OCI-LY3 (cell line): ENCODE results near the gene PLA2G4E.

Experiments
- H2AFZ ChIP-seq: fragments of 200-600, 300-600 bp; shearing (Covaris generic); 2 replicates; pipeline ENCODE4 v1.6.0; 2014; ENCODE audit warnings: antibody characterized with exemption, low read depth, low read length
- H3K27ac ChIP-seq: fragments of 200-600, 300-600 bp; sonication (generic); 2 replicates; pipeline ENCODE4 v1.5.1; 2014; ENCODE audit warnings: mild to moderate bottlenecking, low read length, moderate library complexity, mixed read lengths
- H3K27me3 ChIP-seq: fragments of 200-600, 300-600 bp; sonication (generic); 2 replicates; pipeline ENCODE4 v1.6.1; 2014; ENCODE audit warnings: low read depth, low read length, mixed read lengths
- H3K36me3 ChIP-seq: fragments of 200-600, 300-600 bp; sonication (generic); replicated peaks from 2 replicates; pipeline ENCODE3; 2014; ENCODE audit warnings: low read depth, low read length, mixed read lengths
- H3K4me1 ChIP-seq: fragments of 300-600, 200-600 bp; sonication (generic); 2 replicates; pipeline ENCODE4 v1.6.1; 2014; ENCODE audit warnings: low read length, mixed read lengths
- H3K4me2 ChIP-seq: fragments of 200-600, 300-600 bp; sonication (generic); 2 replicates; pipeline ENCODE4 v1.6.1; 2014; ENCODE audit warnings: low read length, mixed read lengths
- H3K4me3 ChIP-seq: fragments of 300-600, 200-600 bp; sonication (generic); 2 replicates; pipeline ENCODE4 v1.5.1; 2014; ENCODE audit warnings: antibody characterized with exemption, mild to moderate bottlenecking, low read length, moderate library complexity
- H3K79me2 ChIP-seq: fragments of 300-600, 200-600 bp; shearing (Covaris generic); 2 replicates; pipeline ENCODE4 v1.6.1; 2014; ENCODE audit warnings: mild to moderate bottlenecking, low read length, mixed read lengths
- H3K9ac ChIP-seq: fragments of 300-600, 200-600 bp; shearing (Covaris generic); 2 replicates; pipeline ENCODE4 v1.6.0; 2014; ENCODE audit warnings: mild to moderate bottlenecking, low read length, moderate library complexity
- H3K9me3 ChIP-seq: fragments of 200-600, 300-600 bp; shearing (Covaris generic); 2 replicates; pipeline ENCODE4 v1.6.1; 2014; ENCODE audit warnings: low read length, mixed read lengths; ENCODE audit not compliant: insufficient read depth
- H4K20me1 ChIP-seq: fragments of 200-600, 300-600 bp; sonication (generic); 2 replicates; pipeline ENCODE4 v1.6.1; 2016; ENCODE audit warnings: low read length, mixed read lengths; ENCODE audit not compliant: insufficient read depth
- CTCF ChIP-seq: fragments of 200-600, 300-600 bp; sonication (generic); IDR thresholded peaks from 2 replicates; pipeline ENCODE4 v1.5.1; 2014; ENCODE audit warnings: antibody characterized with exemption, low read length, low read depth
- EZH2phosphoT487 ChIP-seq: fragments of 200-600 bp; shearing (Covaris generic); IDR thresholded peaks from 2 replicates; pipeline ENCODE4 v1.6.1; 2018; ENCODE audit warnings: antibody characterized with exemption, mixed run types, low read depth

The PLA2G4E gene

GRCh38 chr15:41940441-41940857 is 80.4 kb downstream of the PLA2G4E start:
- Histone ChIP-seq H3K4me1 (peaks cover 4% of the 10 kb centered on the region; the same call in 1 of the 2 replicates), H3K27ac (no peak overlapping the region), H2AFZ (no peak overlapping the region), H3K9me3 (no peaks in the 10 kb centered on the region), H3K36me3 (peaks cover 10% of the 10 kb centered on the region), H3K9ac (no peak overlapping the region), H3K27me3 (no peaks in the 10 kb centered on the region), H3K4me2 (no peak overlapping the region), H3K79me2 (no peaks in the 10 kb centered on the region), H3K4me3 (no peak overlapping the region), H4K20me1 (peaks cover 20% of the 10 kb centered on the region)
- no peak for TF ChIP-seq CTCF
- no peak for TF ChIP-seq EZH2phosphoT487

GRCh38 chr15:41939986-41940385 is 80.9 kb downstream of the PLA2G4E start:
- Histone ChIP-seq H4K20me1 (peaks cover 15% of the 10 kb centered on the region), H3K36me3 (peaks cover 10% of the 10 kb centered on the region)

GRCh38 chr15:41937568-41937923 is 83.3 kb downstream of the PLA2G4E start:
- no peak overlapping the region for H3K4me3 ChIP-seq
- no peak overlapping the region for H2AFZ ChIP-seq
- peaks cover 13% of the 10 kb centered on the region; the same call in 1 of the 2 replicates for H3K4me1 ChIP-seq
- peaks cover 10% of the 10 kb centered on the region for H4K20me1 ChIP-seq
- no peaks in the 10 kb centered on the region for H3K9me3 ChIP-seq
- peaks cover 10% of the 10 kb centered on the region for H3K36me3 ChIP-seq
- no peak overlapping the region for H3K9ac ChIP-seq
- H3K79me2 ChIP-seq: no peaks in the 10 kb centered on the region
- TF ChIP-seq EZH2phosphoT487 (no peak), CTCF (no peak)
- H3K27me3 ChIP-seq: no peaks in the 10 kb centered on the region
- H3K27ac ChIP-seq: no peak overlapping the region
- no peak overlapping the region for H3K4me2 ChIP-seq

More at GRCh38 chr15:41939986-41940385, 80.9 kb downstream of the PLA2G4E start:
- H3K4me2 ChIP-seq: no peak overlapping the region
- H3K4me3 ChIP-seq: no peak overlapping the region
- H3K9ac ChIP-seq: no peak overlapping the region
- no peaks in the 10 kb centered on the region for H3K27me3 ChIP-seq
- H3K4me1 ChIP-seq: peaks cover 9% of the 10 kb centered on the region; the same call in 1 of the 2 replicates
- H3K27ac ChIP-seq: no peak overlapping the region
- no peak for TF ChIP-seq CTCF
- no peak for TF ChIP-seq EZH2phosphoT487
- H3K9me3 ChIP-seq: no peaks in the 10 kb centered on the region
- no peak overlapping the region for H2AFZ ChIP-seq
- H3K79me2 ChIP-seq: no peaks in the 10 kb centered on the region

- Histone ChIP-seq H3K9ac (no peak overlapping the region), H2AFZ (no peak overlapping the region)
Measured at GRCh38 chr15:41936649-41937567, 83.9 kb downstream of the PLA2G4E start.

More at GRCh38 chr15:41936649-41937567, 83.9 kb downstream of the PLA2G4E start:
- H3K4me2 ChIP-seq: no peak overlapping the region
- no peak overlapping the region for H3K27ac ChIP-seq
- no peaks in the 10 kb centered on the region for H3K79me2 ChIP-seq
- no peaks in the 10 kb centered on the region for H3K9me3 ChIP-seq
- H3K36me3 ChIP-seq: peaks cover 14% of the 10 kb centered on the region
- H3K27me3 ChIP-seq: no peaks in the 10 kb centered on the region
- H4K20me1 ChIP-seq: peaks cover 10% of the 10 kb centered on the region
- H3K4me1 ChIP-seq: peaks cover 13% of the 10 kb centered on the region; the same call in 1 of the 2 replicates
- TF ChIP-seq CTCF (no peak), EZH2phosphoT487 (no peak)
- H3K4me3 ChIP-seq: no peak overlapping the region
